Natural killer cell (primary cell): ENCODE results near the gene ANGEL2. TPM values are rescaled to one million over a fixed set of nuclear protein-coding genes. Genes with fewer than 3 reads are reported as not detected.

Experiments used
- ATAC-seq, 3 donors: fragments of 150-1000 bp in 2 of 3; fragments of 200-7000 bp in 1 of 3; cut with Tn5 transposase; 1 replicate in 1 of 3; 2 replicates in 2 of 3; pipeline ENCODE4 v1.10.0; 2021; ENCODE audit warnings: mild to moderate bottlenecking in 2 of 3, moderate library complexity in 2 of 3
- DNase-seq, 2 donors: peaks; one replicate each; pipeline versions ENCODE4 v3.0.0 to v3.0.0-alpha.2; 2013 to 2021; ENCODE audit warnings: mixed read lengths in 1 of 2
- H3K27ac ChIP-seq: one replicate; pipeline ENCODE4 v1.5.1; 2013; ENCODE audit warnings: mild to moderate bottlenecking, low read length
- H3K27me3 ChIP-seq: one replicate; pipeline ENCODE4 v1.6.1; 2013; ENCODE audit warnings: low read length; ENCODE audit not compliant: control insufficient read depth, insufficient read depth
- H3K36me3 ChIP-seq: one replicate; pipeline ENCODE4 v1.6.1; 2013; ENCODE audit warnings: low read length; ENCODE audit not compliant: control insufficient read depth, insufficient read depth
- H3K4me1 ChIP-seq: one replicate; pipeline ENCODE4 v1.6.1; 2013; ENCODE audit warnings: low read length; ENCODE audit not compliant: control insufficient read depth, insufficient read depth
- H3K4me3 ChIP-seq: one replicate; pipeline ENCODE4 v1.5.1; 2013; ENCODE audit warnings: low read length
- H3K9me3 ChIP-seq: one replicate; pipeline ENCODE4 v1.6.1; 2013; ENCODE audit warnings: low read length; ENCODE audit not compliant: control insufficient read depth, insufficient read depth
- H3K27ac Mint-ChIP-seq, 2 donors: one replicate each; pipeline ENCODE4 v1.8.0; 2022; ENCODE audit warnings: mild to moderate bottlenecking in 2 of 2, mixed read lengths in 2 of 2, moderate library complexity in 1 of 2
- H3K27me3 Mint-ChIP-seq, 2 donors: one replicate each; pipeline ENCODE4 v1.8.0; 2022; ENCODE audit warnings: low read depth in 2 of 2, mixed read lengths in 2 of 2
- H3K36me3 Mint-ChIP-seq: one replicate; pipeline ENCODE4 v1.8.0; 2022; ENCODE audit warnings: mixed read lengths
- H3K4me1 Mint-ChIP-seq, 2 donors: one replicate each; pipeline ENCODE4 v1.8.0; 2022; ENCODE audit warnings: mixed read lengths in 2 of 2
- H3K4me3 Mint-ChIP-seq: one replicate; pipeline ENCODE4 v1.8.0; 2022; ENCODE audit warnings: mild to moderate bottlenecking, moderate library complexity, mixed read lengths
- H3K9me3 Mint-ChIP-seq, 2 donors: one replicate each; pipeline ENCODE4 v1.8.0; 2022; ENCODE audit warnings: mixed read lengths in 2 of 2
- CTCF ChIP-seq: fragments of 200-600 bp; IDR thresholded peaks from one replicate; pipeline ENCODE4 v1.8.0; 2022; ENCODE audit warnings: antibody characterized with exemption
- WGBS: methylation state at CpG from one replicate; pipeline ENCODE4 v1.1.7; 2013; ENCODE audit warnings: missing lambda C conversion rate; ENCODE audit not compliant: insufficient coverage; 5-methylcytosine and 5-hydroxymethylcytosine counted together
- intact Hi-C: fragments of 100-400 bp; cut with micrococcal nuclease; formaldehyde crosslinking; loops from one replicate; pipeline ENCODE4 v1.14.2; 2022
- total RNA-seq, 4 donors: library from RNA; stranded (reverse); fragments of 120-200 nt in 1 of 4; gene quantifications; one replicate each; pipeline versions ENCODE4 v1.2.3 to v1.2.4, GENCODE V29; 2013 to 2022

The ANGEL2 gene
- total RNA-seq, 3 donors from 2014 or later (not counting 1 experiment from before 2014, with no cell fraction given), result 68.1 to 75.3 (median 72.1) TPM

DNA sequence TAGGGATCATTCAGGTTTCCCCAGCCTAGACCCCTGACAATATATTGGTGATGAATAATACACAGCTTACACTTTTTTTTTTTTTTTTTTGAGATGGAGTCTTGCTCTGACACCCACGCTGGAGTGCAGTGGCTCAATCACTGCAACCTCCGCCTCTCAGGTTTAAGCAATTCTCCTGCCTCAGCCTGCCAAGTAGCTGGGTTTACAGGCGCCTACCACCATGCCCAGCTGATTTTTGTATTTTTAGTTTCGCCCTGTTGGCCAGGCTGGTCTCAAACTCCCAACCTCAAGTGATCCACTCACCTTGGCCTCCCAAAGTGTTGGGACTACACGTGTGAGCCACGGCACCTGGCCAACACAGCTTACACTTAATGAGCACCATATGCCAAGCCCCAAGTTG, 58.1 kb downstream of the ANGEL2 start:
- no peaks in the 10 kb centered on the region for H3K9me3 ChIP-seq
- no peak overlapping the region for H3K27ac Mint-ChIP-seq
- intact Hi-C loops, result no loop called here
- no peaks in the 10 kb centered on the region for H3K36me3 ChIP-seq
- no peak for DNase-seq
- WGBS, result 93% methylated on average over 6 of the region's 6 CpGs
- no peaks in the 10 kb centered on the region for H3K27me3 ChIP-seq
- no peaks in the 10 kb centered on the region for H3K9me3 Mint-ChIP-seq
- ATAC-seq, result no peak
- H3K27ac ChIP-seq, result no peak overlapping the region
- no peak overlapping the region for H3K4me3 Mint-ChIP-seq
- H3K36me3 Mint-ChIP-seq, result no peaks in the 10 kb centered on the region
- peaks cover 32 to 33% of the 10 kb centered on the region in 2 donors for H3K27me3 Mint-ChIP-seq
- H3K4me3 ChIP-seq, result no peak overlapping the region
- H3K4me1 Mint-ChIP-seq, result no peaks in the 10 kb centered on the region
- peaks cover 3% of the 10 kb centered on the region for H3K4me1 ChIP-seq
- TF ChIP-seq CTCF, result no peak

- Histone ChIP-seq H3K4me1 (peaks cover 8% of the 10 kb centered on the region), H3K9me3 (no peaks in the 10 kb centered on the region), H3K27me3 (peaks cover 5% of the 10 kb centered on the region), H3K27ac (no peak overlapping the region), H3K36me3 (no peaks in the 10 kb centered on the region), H3K4me3 (no peak overlapping the region)
- Mint-ChIP-seq H3K27ac (no peak overlapping the region), H3K9me3 (no peaks in the 10 kb centered on the region), H3K27me3 (peaks cover 34 to 42% of the 10 kb centered on the region in 2 donors), H3K4me3 (no peak overlapping the region), H3K36me3 (no peaks in the 10 kb centered on the region), H3K4me1 (peaks cover 4 to 5% of the 10 kb centered on the region in 2 donors)
- TF ChIP-seq CTCF, result no peak
- intact Hi-C loops, result no loop called here
- no peak for ATAC-seq
- DNase-seq, result no peak
- WGBS, result 40% methylated on average over 8 of the region's 8 CpGs
Measured at GRCh38 chr1:212955961-212956620, 59.6 kb downstream of the ANGEL2 start.

DNA sequence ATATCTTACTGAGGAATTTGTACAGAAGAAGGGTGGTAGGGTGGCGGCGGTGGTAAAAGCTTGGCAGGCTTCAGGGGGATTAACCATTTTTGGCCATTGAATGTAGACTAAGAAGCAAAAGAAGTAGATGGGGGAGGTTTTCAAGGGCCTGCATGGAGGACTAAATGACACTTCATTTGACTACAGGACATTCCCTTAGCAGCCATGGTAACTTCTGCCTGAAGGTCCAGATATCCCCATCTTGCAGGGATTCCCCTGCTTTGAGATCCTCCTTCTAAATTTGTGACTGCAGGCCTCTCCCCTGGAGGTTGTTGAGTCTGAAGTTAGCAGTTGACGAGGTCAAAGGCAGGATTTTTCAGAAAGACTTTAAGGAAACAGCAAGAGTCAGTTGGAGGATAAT, 60.6 kb downstream of the ANGEL2 start:
- Histone ChIP-seq H3K36me3 (no peaks in the 10 kb centered on the region), H3K27me3 (peaks cover 10% of the 10 kb centered on the region), H3K4me3 (no peak overlapping the region), H3K9me3 (no peaks in the 10 kb centered on the region), H3K4me1 (peaks cover 16% of the 10 kb centered on the region), H3K27ac (no peak overlapping the region)
- H3K9me3 Mint-ChIP-seq, result no peaks in the 10 kb centered on the region
- H3K27ac Mint-ChIP-seq, result no peak overlapping the region
- peaks cover 5 to 14% of the 10 kb centered on the region in 2 donors for H3K4me1 Mint-ChIP-seq
- H3K4me3 Mint-ChIP-seq, result no peak overlapping the region
- intact Hi-C loops, result no loop called here
- no peak for DNase-seq
- WGBS, result 89% methylated on average over 3 of the region's 3 CpGs
- no peak for TF ChIP-seq CTCF
- H3K27me3 Mint-ChIP-seq, result peaks cover 40 to 43% of the 10 kb centered on the region in 2 donors
- no peaks in the 10 kb centered on the region for H3K36me3 Mint-ChIP-seq
- ATAC-seq, result no peak

GRCh38 chr1:212954514-212954913, 61.2 kb downstream of the ANGEL2 start:
- Mint-ChIP-seq H3K36me3 (no peaks in the 10 kb centered on the region), H3K4me3 (no peak overlapping the region), H3K4me1 (peaks cover 5 to 15% of the 10 kb centered on the region in 2 donors), H3K27ac (no peak overlapping the region), H3K9me3 (no peaks in the 10 kb centered on the region), H3K27me3 (peaks cover 40 to 49% of the 10 kb centered on the region in 2 donors)
- intact Hi-C loops, result no loop called here
- no peaks in the 10 kb centered on the region for H3K9me3 ChIP-seq
- DNase-seq (no peak), ATAC-seq (no peak)
- WGBS, result 94% methylated on average over 6 of the region's 6 CpGs
- no peak overlapping the region for H3K27ac ChIP-seq
- no peaks in the 10 kb centered on the region for H3K36me3 ChIP-seq
- no peak overlapping the region for H3K4me3 ChIP-seq
- TF ChIP-seq CTCF, result no peak
- H3K4me1 ChIP-seq, result peaks cover 19% of the 10 kb centered on the region
- peaks cover 16% of the 10 kb centered on the region for H3K27me3 ChIP-seq
